SK-N-SH (cell line): Measurements from ENCODE around the gene SERP2. TPM values are rescaled to one million over a fixed set of nuclear protein-coding genes. Genes with fewer than 3 reads are reported as not detected.

Experiments used
- CTCF ChIA-PET: fragments of 300-600, 350-600 bp; formaldehyde crosslinking; extraction: SDS; loops from one replicate; lab custom pipeline; 2021; lab: Yijun Ruan, JAX
- POLR2A ChIA-PET: fragments of 350-600 bp; sonication (Branson Sonifier 250); formaldehyde crosslinking; extraction: SDS; loops from one replicate; lab custom pipeline; 2020; ENCODE audit warnings: antibody characterized with exemption, inconsistent platforms; lab: Yijun Ruan, JAX
- DNase-seq: peaks from one replicate; pipeline ENCODE4 v3.0.0; 2012
- H2AFZ ChIP-seq: fragments of 200-600 bp; sonication (generic); 2 replicates; pipeline ENCODE4 v1.8.1; 2016; ENCODE audit warnings: antibody characterized with exemption, mild to moderate bottlenecking, low read depth
- H3F3A ChIP-seq: fragments of 200-600 bp; sonication (generic); replicated peaks from 2 replicates; pipeline ENCODE3; 2016; ENCODE audit warnings: antibody characterized with exemption, mild to moderate bottlenecking; ENCODE audit not compliant: insufficient read depth
- H3K27ac ChIP-seq, 2 experiments: fragments of 200-500 bp in 1 of 2; fragments of 200-600 bp in 1 of 2; sonication (Bioruptor generic) in 1 of 2; sonication (generic), shearing (Covaris generic) in 1 of 2; 2 replicates each; pipeline versions ENCODE4 v1.5.1 to v1.6.1; 2014 to 2016; ENCODE audit warnings: low read depth in 2 of 2, inconsistent platforms in 1 of 2, low read length in 1 of 2, mild to moderate bottlenecking in 1 of 2, mixed read lengths in 1 of 2
- H3K27me3 ChIP-seq: fragments of 200-600 bp; sonication (generic), shearing (Covaris generic); 2 replicates; pipeline ENCODE4 v1.6.1; 2016; ENCODE audit warnings: mixed run types; ENCODE audit not compliant: insufficient read depth
- H3K36me3 ChIP-seq, 2 experiments: fragments of 200-500 bp in 1 of 2; fragments of 200-600 bp in 1 of 2; sonication (Bioruptor generic) in 1 of 2; sonication (generic) in 1 of 2; replicated peaks in 1 of 2; 2 replicates each; pipeline versions ENCODE3 to v1.5.1; 2014 to 2016; ENCODE audit warnings: low read length in 1 of 2, mild to moderate bottlenecking in 1 of 2; ENCODE audit not compliant: insufficient read depth in 2 of 2, control insufficient read depth in 1 of 2
- H3K4me1 ChIP-seq, 2 experiments: fragments of 200-500 bp in 1 of 2; fragments of 200-600 bp in 1 of 2; sonication (Bioruptor generic) in 1 of 2; sonication (generic), shearing (Covaris generic) in 1 of 2; 2 replicates each; pipeline versions ENCODE4 v1.5.1 to v1.6.1; 2014 to 2016; ENCODE audit warnings: low read depth in 1 of 2, low read length in 1 of 2, mixed run types in 1 of 2; ENCODE audit not compliant: insufficient read depth in 2 of 2, control insufficient read depth in 1 of 2
- H3K4me2 ChIP-seq: fragments of 200-600 bp; sonication (generic), shearing (Covaris generic); 2 replicates; pipeline ENCODE4 v1.6.1; 2017; ENCODE audit warnings: mixed run types
- H3K4me3 ChIP-seq, 2 experiments: fragments of 200-500 bp in 1 of 2; fragments of 200-600 bp in 1 of 2; sonication (Bioruptor generic) in 1 of 2; sonication (generic), shearing (Covaris generic) in 1 of 2; 2 replicates each; pipeline versions ENCODE4 v1.5.1 to v1.8.1; 2014 to 2016; ENCODE audit warnings: low read depth in 2 of 2, inconsistent platforms in 1 of 2, low read length in 1 of 2, mild to moderate bottlenecking in 1 of 2, mixed read lengths in 1 of 2, moderate library complexity in 1 of 2
- H3K79me2 ChIP-seq: fragments of 200-600 bp; sonication (generic); 2 replicates; pipeline ENCODE4 v1.8.1; 2017; ENCODE audit warnings: mild to moderate bottlenecking; ENCODE audit not compliant: insufficient read depth
- H3K9ac ChIP-seq: fragments of 200-600 bp; sonication (generic); 2 replicates; pipeline ENCODE4 v1.6.1; 2017; ENCODE audit warnings: mixed run types
- H3K9me2 ChIP-seq: fragments of 200-600 bp; sonication (generic); 2 replicates; pipeline ENCODE4 v1.6.1; 2017; ENCODE audit warnings: mixed run types
- H3K9me3 ChIP-seq: fragments of 200-600 bp; sonication (generic); 2 replicates; pipeline ENCODE4 v1.6.1; 2017; ENCODE audit warnings: mixed run types, mild to moderate bottlenecking, moderate library complexity
- H4K20me1 ChIP-seq: fragments of 200-600 bp; sonication (generic); 2 replicates; pipeline ENCODE4 v1.6.1; 2017; ENCODE audit warnings: mild to moderate bottlenecking, mixed run types; ENCODE audit not compliant: insufficient read depth
- CHD2 ChIP-seq: fragments of 150-350 bp; IDR thresholded peaks from 2 replicates; pipeline ENCODE4 v1.6.1; 2018; ENCODE audit warnings: low read length; ENCODE audit not compliant: partially characterized antibody
- ELF1 ChIP-seq: IDR thresholded peaks from 2 replicates; pipeline ENCODE4 v1.4.0; 2012
- FOSL2 ChIP-seq: IDR thresholded peaks from 2 replicates; pipeline ENCODE4 v1.4.0; 2012; ENCODE audit warnings: low read depth, mild to moderate bottlenecking, moderate library complexity, borderline replicate concordance
- FOXJ3 ChIP-seq: sonication (generic); formaldehyde crosslinking; IDR thresholded peaks from 2 replicates; pipeline ENCODE4 v1.5.1; 2020; ENCODE audit warnings: mild to moderate bottlenecking, missing genetic modification reagents
- FOXM1 ChIP-seq: IDR thresholded peaks from 2 replicates; pipeline ENCODE4 v1.4.0; 2012; ENCODE audit warnings: low read depth, mild to moderate bottlenecking
- GATA2 ChIP-seq: sonication (generic); formaldehyde crosslinking; IDR thresholded peaks from 2 replicates; pipeline ENCODE4 v1.5.0; 2020; ENCODE audit warnings: mild to moderate bottlenecking, missing genetic modification reagents
- MEF2A ChIP-seq: IDR thresholded peaks from 2 replicates; pipeline ENCODE4 v1.4.0; 2012; ENCODE audit warnings: low read depth, borderline replicate concordance
- NFIC ChIP-seq: IDR thresholded peaks from 2 replicates; pipeline ENCODE4 v1.4.0; 2012; ENCODE audit warnings: borderline replicate concordance
- NRF1 ChIP-seq: IDR thresholded peaks from 2 replicates; pipeline ENCODE4 v1.6.1; 2012; ENCODE audit warnings: low read depth, mild to moderate bottlenecking, low read length
- TCF12 ChIP-seq: IDR thresholded peaks from 2 replicates; pipeline ENCODE4 v1.4.0; 2012
- TEAD4 ChIP-seq: IDR thresholded peaks from 2 replicates; pipeline ENCODE4 v1.4.0; 2012; ENCODE audit warnings: mild to moderate bottlenecking, borderline replicate concordance; ENCODE audit not compliant: insufficient read depth
- YY1 ChIP-seq: IDR thresholded peaks from 2 replicates; pipeline ENCODE4 v1.4.0; 2012; ENCODE audit warnings: low read depth, mild to moderate bottlenecking
- WGBS: methylation state at CpG from one replicate; pipeline ENCODE4 v1.1.6; 2017; ENCODE audit warnings: low lambda C conversion rate; 5-methylcytosine and 5-hydroxymethylcytosine counted together
- polyA plus RNA-seq, 3 experiments: library from polyadenylated mRNA; depleted of rRNA; stranded (reverse); fragments of >200 nt; gene quantifications; 2 replicates each; pipeline ENCODE4 v1.2.3, GENCODE V29; 2012
- TF ChIP-seq, protein P1 (sequence below): IDR thresholded peaks from 2 replicates; pipeline ENCODE4 v1.4.0; 2012; ENCODE audit warnings: low read depth
- TF ChIP-seq, protein P2 (sequence below): IDR thresholded peaks from 2 replicates; pipeline ENCODE4 v1.4.0; 2012; ENCODE audit warnings: low read depth, borderline replicate concordance
- TF ChIP-seq, protein P3 (sequence below): fragments of 200-600 bp; sonication (generic); IDR thresholded peaks from 2 replicates; pipeline ENCODE4 v1.6.1; 2017; ENCODE audit warnings: antibody characterized with exemption, mild to moderate bottlenecking, moderate library complexity
- TF ChIP-seq, protein P4 (sequence below): fragments of 150-350 bp; IDR thresholded peaks from 2 replicates; pipeline ENCODE4 v1.6.1; 2017; ENCODE audit warnings: antibody characterized with exemption, low read length, low read depth, borderline replicate concordance

The SERP2 gene
- polyA plus RNA-seq, 1 of the 3 experiments (the other 2 are of a cell fraction) = 4.9 TPM

DNA sequence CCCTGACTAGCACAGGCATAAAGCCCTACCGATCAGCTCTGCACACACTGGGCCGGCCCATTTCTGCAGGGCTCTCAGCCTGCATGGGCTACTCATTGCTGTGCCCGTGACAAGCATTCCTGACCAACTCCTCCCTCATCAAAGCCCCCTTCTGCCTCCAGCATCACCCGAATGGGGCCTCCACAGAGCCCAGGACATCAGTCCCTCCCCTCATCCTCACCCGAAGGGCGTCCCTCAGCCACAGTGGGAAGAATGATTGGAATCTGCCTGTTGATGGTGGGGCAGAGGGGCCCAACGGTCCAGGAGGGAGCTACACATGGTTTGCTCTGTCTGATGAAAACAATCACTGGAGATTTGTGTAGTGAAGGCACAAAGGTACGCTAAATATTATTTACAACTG is 43.8 kb downstream of the SERP2 start:
- no peaks in the 10 kb centered on the region for H3K36me3 ChIP-seq
- H3K4me3 ChIP-seq = no peak overlapping the region
- no peaks in the 10 kb centered on the region for H4K20me1 ChIP-seq
- WGBS = 83% methylated on average over 8 of the region's 8 CpGs
- H3K4me2 ChIP-seq = no peak overlapping the region
- no peaks in the 10 kb centered on the region for H3F3A ChIP-seq
- H3K27ac ChIP-seq = no peak overlapping the region
- H3K9me2 ChIP-seq = no peaks in the 10 kb centered on the region
- H3K79me2 ChIP-seq = no peaks in the 10 kb centered on the region
- TF ChIP-seq FOXJ3 = no peak
- TF ChIP-seq, protein P1, sequence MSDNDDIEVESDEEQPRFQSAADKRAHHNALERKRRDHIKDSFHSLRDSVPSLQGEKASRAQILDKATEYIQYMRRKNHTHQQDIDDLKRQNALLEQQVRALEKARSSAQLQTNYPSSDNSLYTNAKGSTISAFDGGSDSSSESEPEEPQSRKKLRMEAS = no peak
- no peak for TF ChIP-seq TCF12
- TF ChIP-seq NRF1 = no peak
- TF ChIP-seq, protein P2, sequence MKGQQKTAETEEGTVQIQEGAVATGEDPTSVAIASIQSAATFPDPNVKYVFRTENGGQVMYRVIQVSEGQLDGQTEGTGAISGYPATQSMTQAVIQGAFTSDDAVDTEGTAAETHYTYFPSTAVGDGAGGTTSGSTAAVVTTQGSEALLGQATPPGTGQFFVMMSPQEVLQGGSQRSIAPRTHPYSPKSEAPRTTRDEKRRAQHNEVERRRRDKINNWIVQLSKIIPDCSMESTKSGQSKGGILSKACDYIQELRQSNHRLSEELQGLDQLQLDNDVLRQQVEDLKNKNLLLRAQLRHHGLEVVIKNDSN = no peak
- no peak for TF ChIP-seq ELF1
- H3K4me1 ChIP-seq = no peaks in the 10 kb centered on the region
- no peaks in the 10 kb centered on the region for H3K27me3 ChIP-seq
- DNase-seq = no peak
- CTCF ChIA-PET = no interaction called here
- no peak overlapping the region for H2AFZ ChIP-seq
- POLR2A ChIA-PET = no interaction called here
- no peaks in the 10 kb centered on the region for H3K9me3 ChIP-seq
- H3K9ac ChIP-seq = no peak overlapping the region

DNA sequence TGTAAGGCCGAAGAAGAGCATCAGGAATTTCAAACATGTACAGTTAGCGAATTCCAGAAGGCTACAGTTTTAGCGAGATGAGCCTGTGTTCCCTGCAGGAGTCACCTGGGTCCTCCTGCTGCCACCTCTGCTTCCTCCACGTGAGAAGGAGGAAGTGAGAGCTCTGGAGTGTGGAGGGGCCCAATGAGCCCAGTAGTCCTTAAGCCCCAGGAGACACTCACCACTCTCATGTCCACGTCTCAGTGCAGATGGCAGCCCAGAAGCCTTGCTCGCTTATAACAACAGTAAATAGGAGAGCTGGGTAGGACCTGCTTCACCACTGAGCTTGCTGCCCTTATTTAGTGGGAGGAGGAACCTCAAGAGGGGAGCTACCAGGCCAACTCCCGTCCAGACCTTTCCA is 44.3 kb downstream of the SERP2 start:
- Histone ChIP-seq H3K27me3 (no peaks in the 10 kb centered on the region), H3K9me2 (no peaks in the 10 kb centered on the region), H3K9me3 (no peaks in the 10 kb centered on the region), H3K4me1 (no peaks in the 10 kb centered on the region), H3K9ac (no peak overlapping the region), H3K79me2 (no peaks in the 10 kb centered on the region), H3F3A (no peaks in the 10 kb centered on the region), H3K27ac (no peak overlapping the region), H3K4me2 (no peak overlapping the region), H4K20me1 (no peaks in the 10 kb centered on the region), H3K36me3 (no peaks in the 10 kb centered on the region), H2AFZ (no peak overlapping the region), H3K4me3 (no peak overlapping the region)
- POLR2A ChIA-PET = no interaction called here
- 84% methylated on average over 6 of the region's 7 CpGs for WGBS
- TF ChIP-seq, protein P2 = no peak
- TF ChIP-seq YY1 = no peak
- CTCF ChIA-PET = interaction anchor here (1.2 kb wide), 1 partner anchor 29 kb away, joined by 3 read pairs; no protein-coding TSS in a partner anchor
- DNase-seq = no peak

DNA sequence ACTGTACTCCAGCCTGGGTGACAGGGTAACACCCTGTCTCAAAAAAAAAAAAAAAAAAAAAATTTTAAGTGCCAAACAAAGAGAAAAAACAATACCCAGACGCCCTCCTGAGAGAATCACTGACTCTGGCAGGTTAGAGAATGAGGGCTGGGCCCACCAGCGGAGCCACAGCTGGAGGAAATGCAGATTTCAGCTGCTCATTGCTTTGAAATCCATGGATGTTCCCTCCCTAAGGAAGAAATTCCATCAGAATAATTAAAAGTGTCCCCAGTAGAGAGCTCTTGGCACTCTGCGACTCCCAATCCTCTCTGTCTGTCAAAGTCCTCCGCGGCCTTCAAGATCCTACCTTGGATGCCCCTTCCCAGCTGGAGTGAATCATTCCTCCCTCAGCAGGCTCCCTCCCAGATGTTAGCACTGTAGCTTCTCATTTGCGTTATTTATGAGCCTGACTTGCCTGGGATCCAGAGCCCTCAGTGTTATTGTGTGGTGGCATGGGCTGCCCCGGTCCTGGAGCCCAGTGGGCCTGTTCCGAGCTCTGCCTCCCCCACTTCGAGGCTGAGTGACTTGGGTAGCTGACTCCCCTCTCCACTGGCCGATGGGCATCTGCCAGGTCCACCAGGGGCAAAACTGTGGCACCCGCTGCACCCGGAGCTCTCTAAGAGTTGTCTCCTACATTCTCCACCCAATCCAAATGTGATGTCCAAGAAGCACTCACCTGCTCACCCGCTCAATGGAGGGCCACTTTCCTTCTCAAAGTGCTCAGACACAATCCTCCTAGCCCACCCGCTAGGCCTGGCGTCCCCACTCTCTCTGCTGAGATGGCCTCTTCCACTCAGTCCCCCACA is 47.0 kb downstream of the SERP2 start:
- no peak overlapping the region for H3K4me3 ChIP-seq
- no peak overlapping the region for H2AFZ ChIP-seq
- H3K4me2 ChIP-seq = no peak overlapping the region
- no peaks in the 10 kb centered on the region for H3K36me3 ChIP-seq
- H3K79me2 ChIP-seq = no peaks in the 10 kb centered on the region
- no peak for TF ChIP-seq NFIC
- TF ChIP-seq FOXM1 = no peak
- TF ChIP-seq, protein P3, sequence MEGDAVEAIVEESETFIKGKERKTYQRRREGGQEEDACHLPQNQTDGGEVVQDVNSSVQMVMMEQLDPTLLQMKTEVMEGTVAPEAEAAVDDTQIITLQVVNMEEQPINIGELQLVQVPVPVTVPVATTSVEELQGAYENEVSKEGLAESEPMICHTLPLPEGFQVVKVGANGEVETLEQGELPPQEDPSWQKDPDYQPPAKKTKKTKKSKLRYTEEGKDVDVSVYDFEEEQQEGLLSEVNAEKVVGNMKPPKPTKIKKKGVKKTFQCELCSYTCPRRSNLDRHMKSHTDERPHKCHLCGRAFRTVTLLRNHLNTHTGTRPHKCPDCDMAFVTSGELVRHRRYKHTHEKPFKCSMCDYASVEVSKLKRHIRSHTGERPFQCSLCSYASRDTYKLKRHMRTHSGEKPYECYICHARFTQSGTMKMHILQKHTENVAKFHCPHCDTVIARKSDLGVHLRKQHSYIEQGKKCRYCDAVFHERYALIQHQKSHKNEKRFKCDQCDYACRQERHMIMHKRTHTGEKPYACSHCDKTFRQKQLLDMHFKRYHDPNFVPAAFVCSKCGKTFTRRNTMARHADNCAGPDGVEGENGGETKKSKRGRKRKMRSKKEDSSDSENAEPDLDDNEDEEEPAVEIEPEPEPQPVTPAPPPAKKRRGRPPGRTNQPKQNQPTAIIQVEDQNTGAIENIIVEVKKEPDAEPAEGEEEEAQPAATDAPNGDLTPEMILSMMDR = no peak
- TF ChIP-seq FOXJ3 = no peak
- TF ChIP-seq, protein P4, sequence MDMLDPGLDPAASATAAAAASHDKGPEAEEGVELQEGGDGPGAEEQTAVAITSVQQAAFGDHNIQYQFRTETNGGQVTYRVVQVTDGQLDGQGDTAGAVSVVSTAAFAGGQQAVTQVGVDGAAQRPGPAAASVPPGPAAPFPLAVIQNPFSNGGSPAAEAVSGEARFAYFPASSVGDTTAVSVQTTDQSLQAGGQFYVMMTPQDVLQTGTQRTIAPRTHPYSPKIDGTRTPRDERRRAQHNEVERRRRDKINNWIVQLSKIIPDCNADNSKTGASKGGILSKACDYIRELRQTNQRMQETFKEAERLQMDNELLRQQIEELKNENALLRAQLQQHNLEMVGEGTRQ = no peak
- no peak for TF ChIP-seq GATA2 (CRISPR knock-in tag)
- TF ChIP-seq MEF2A = no peak
- TF ChIP-seq TEAD4 = no peak
- TF ChIP-seq CHD2 = no peak
- TF ChIP-seq FOSL2 = no peak
- H3K27me3 ChIP-seq = no peaks in the 10 kb centered on the region
- ChIA-PET POLR2A (interaction anchor here (0.8 kb wide), 1 partner anchor 16 kb away, joined by 3 read pairs; no protein-coding TSS in a partner anchor), CTCF (interaction anchor here (1.0 to 1.3 kb wide), 2 partner anchors 11 to 46 kb away, joined by 3 to 4 read pairs; no protein-coding TSS in a partner anchor)
- H3K27ac ChIP-seq = no peak overlapping the region
- H3K9ac ChIP-seq = no peak overlapping the region
- no peaks in the 10 kb centered on the region for H3F3A ChIP-seq
- H3K9me2 ChIP-seq = no peaks in the 10 kb centered on the region
- peaks cover 0 to 2% of the 10 kb centered on the region in 2 experiments; a peak in 1 of 4 replicates for H3K4me1 ChIP-seq
- WGBS = 83% methylated on average over 15 of the region's 15 CpGs
- H4K20me1 ChIP-seq = no peaks in the 10 kb centered on the region
- H3K9me3 ChIP-seq = no peaks in the 10 kb centered on the region
- DNase-seq = no peak
